Thoracic aorta (tissue), 2 donors: ENCODE data around the gene TMPRSS3. TPM values are rescaled to one million over a fixed set of nuclear protein-coding genes. Genes with fewer than 3 reads are reported as not detected.

ENCODE experiments used
- ATAC-seq: fragments of 150-250 bp; one replicate; pipeline ENCODE4 v1.8.0; 2017; ENCODE audit warnings: low read depth; ENCODE audit not compliant: insufficient number of reproducible peaks, low FRiP score
- DNase-seq: peaks from one replicate; pipeline ENCODE4 v3.0.0-alpha.2; 2020; ENCODE audit warnings: low spot score
- H3K27ac ChIP-seq, 2 donors: fragments of 200-600 bp; sonication (generic); 1 replicate in 1 of 2; 2 replicates in 1 of 2; pipeline ENCODE4 v1.5.1; 2016; ENCODE audit warnings: mild to moderate bottlenecking in 2 of 2, moderate library complexity in 2 of 2
- H3K27me3 ChIP-seq: fragments of 200-600 bp; sonication (generic); replicated peaks from 2 replicates; pipeline ENCODE4 v1.6.0; 2016; ENCODE audit warnings: mild to moderate bottlenecking; ENCODE audit not compliant: insufficient read depth
- H3K36me3 ChIP-seq: fragments of 200-600 bp; sonication (generic); one replicate; pipeline ENCODE4 v1.5.1; 2016
- H3K4me1 ChIP-seq, 2 donors: fragments of 200-600 bp; sonication (generic); 1 replicate in 1 of 2; 2 replicates in 1 of 2; pipeline versions ENCODE4 v1.5.1 to v1.6.0; 2016; ENCODE audit warnings: low read depth in 2 of 2, mild to moderate bottlenecking in 1 of 2; ENCODE audit not compliant: control insufficient read depth in 1 of 2
- H3K4me3 ChIP-seq: fragments of 200-600 bp; sonication (generic); 2 replicates; pipeline ENCODE4 v1.5.1; 2016; ENCODE audit warnings: mild to moderate bottlenecking
- H3K9me3 ChIP-seq: fragments of 200-600 bp; sonication (generic); 2 replicates; pipeline ENCODE4 v1.5.1; 2016
- CTCF ChIP-seq: fragments of 200-600 bp; sonication (generic); IDR thresholded peaks from one replicate; pipeline ENCODE4 v1.5.1; 2019; ENCODE audit warnings: antibody characterized with exemption
- total RNA-seq, 2 donors: library from RNA; depleted of rRNA; stranded (reverse); fragments of >200 nt; gene quantifications; one replicate each; pipeline versions ENCODE4 v1.1.0 to v1.2.3, GENCODE V29; 2016

TMPRSS3 gene
- total RNA-seq, 2 donors from 2014 or later = not detected

DNA sequence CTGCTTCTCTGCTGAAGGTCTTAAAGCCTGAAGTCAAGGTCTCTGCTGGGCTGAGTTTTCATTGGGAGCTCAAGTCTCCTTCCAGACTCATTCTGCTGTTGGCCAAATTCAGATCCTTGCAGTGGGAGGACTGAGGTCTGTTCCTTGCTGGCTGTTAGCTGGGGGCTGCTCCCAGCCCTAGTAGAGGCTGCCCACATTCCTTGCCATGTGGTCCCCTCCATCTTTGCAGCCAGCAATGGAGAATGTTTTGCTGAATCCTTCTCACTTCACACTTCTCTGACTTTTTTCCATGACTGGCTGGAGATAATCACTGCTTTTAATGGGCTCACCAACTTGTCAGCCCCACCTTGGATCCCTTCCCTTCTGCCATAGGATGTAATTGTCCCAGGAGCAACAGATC lies 41.1 kb upstream of the TMPRSS3 start:
- H3K27me3 ChIP-seq = no peaks in the 10 kb centered on the region
- H3K4me3 ChIP-seq = no peak overlapping the region
- H3K4me1 ChIP-seq = no peaks in the 10 kb centered on the region
- no peak for TF ChIP-seq CTCF
- no peak overlapping the region for H3K27ac ChIP-seq
- ATAC-seq (no peak), DNase-seq (no peak)
- no peaks in the 10 kb centered on the region for H3K36me3 ChIP-seq
- peaks cover 12% of the 10 kb centered on the region for H3K9me3 ChIP-seq

DNA sequence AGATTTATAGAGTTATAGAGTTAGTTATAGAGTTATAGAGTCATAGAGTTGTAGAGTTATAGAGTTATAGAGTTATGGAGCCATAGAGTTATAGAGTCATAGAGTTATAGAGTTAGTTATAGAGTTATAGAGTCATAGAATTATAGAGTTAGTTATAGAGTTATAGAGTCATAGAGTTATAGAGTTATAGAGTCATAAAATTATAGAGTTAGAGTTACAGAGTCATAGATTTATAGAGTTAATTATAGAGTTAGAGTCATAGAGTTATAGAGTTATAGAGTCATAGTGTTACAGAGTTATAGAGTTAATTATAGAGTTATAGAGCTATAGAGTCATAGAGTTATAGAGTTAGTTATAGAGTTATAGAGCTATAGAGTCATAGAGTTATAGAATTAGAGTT lies 40.0 kb upstream of the TMPRSS3 start:
- H3K27ac ChIP-seq = no peak overlapping the region
- H3K9me3 ChIP-seq = peaks cover 13% of the 10 kb centered on the region
- no peaks in the 10 kb centered on the region for H3K4me1 ChIP-seq

DNA sequence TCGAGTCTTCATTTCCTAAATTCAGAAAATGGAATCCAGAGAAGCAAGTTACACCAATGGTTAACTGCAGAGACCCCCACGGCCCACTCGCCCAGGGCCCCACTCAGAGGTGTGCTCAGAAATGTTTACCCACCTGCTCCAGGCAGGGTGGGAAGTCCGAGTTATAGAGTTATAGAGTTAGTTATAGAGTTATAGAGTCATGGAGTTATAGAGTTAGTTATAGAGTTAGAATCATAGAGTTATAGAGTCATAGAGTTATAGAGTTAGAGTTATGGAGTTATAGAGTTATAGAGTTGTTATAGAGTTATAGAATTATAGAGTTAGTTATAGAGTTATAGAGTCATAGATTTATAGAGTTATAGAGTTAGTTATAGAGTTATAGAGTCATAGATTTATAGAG lies 39.5 kb upstream of the TMPRSS3 start:
- no peak for ATAC-seq
- H3K4me1 ChIP-seq = no peaks in the 10 kb centered on the region
- no peak for TF ChIP-seq CTCF
- H3K27ac ChIP-seq = no peak overlapping the region
- peaks cover 13% of the 10 kb centered on the region for H3K9me3 ChIP-seq
- H3K36me3 ChIP-seq = no peaks in the 10 kb centered on the region
- no peak overlapping the region for H3K4me3 ChIP-seq
- DNase-seq = no peak
- no peaks in the 10 kb centered on the region for H3K27me3 ChIP-seq

More for the DNA sequence above, 40.0 kb upstream of the TMPRSS3 start:
- no peaks in the 10 kb centered on the region for H3K36me3 ChIP-seq
- no peak for DNase-seq
- TF ChIP-seq CTCF = no peak
- ATAC-seq = no peak
- no peaks in the 10 kb centered on the region for H3K27me3 ChIP-seq
- no peak overlapping the region for H3K4me3 ChIP-seq

GRCh38 chr21:42434884-42435283 lies 39.0 kb upstream of the TMPRSS3 start:
- Histone ChIP-seq H3K36me3 (no peaks in the 10 kb centered on the region), H3K9me3 (peaks cover 13% of the 10 kb centered on the region), H3K27ac (no peak overlapping the region), H3K4me1 (no peaks in the 10 kb centered on the region), H3K27me3 (no peaks in the 10 kb centered on the region), H3K4me3 (no peak overlapping the region)
- ATAC-seq (no peak), DNase-seq (no peak)
- no peak for TF ChIP-seq CTCF

GRCh38 chr21:42433946-42434551 lies 38.2 kb upstream of the TMPRSS3 start:
- Histone ChIP-seq H3K36me3 (no peaks in the 10 kb centered on the region), H3K9me3 (peaks cover 13% of the 10 kb centered on the region), H3K27ac (no peak overlapping the region), H3K27me3 (no peaks in the 10 kb centered on the region), H3K4me3 (no peak overlapping the region), H3K4me1 (no peaks in the 10 kb centered on the region)
- DNase-seq = no peak
- no peak for TF ChIP-seq CTCF
- no peak for ATAC-seq
